KBM-7 (cell line): ENCODE results near the gene CACNA1I.
"Not testable (repeated sequence)": the region's sequence is repeated elsewhere in the genome, so short reads cannot be mapped to it uniquely, and the experiment has no call there.

Source experiments
- DNase-seq: peaks from one replicate; pipeline ENCODE4 v3.0.0-alpha.2; 2015
- in situ Hi-C: fragments of 300-500 bp; cut with MboI; formaldehyde crosslinking; loops from 2 replicates; pipeline ENCODE4 v1.14.3; 2020; ENCODE audit warnings: low sequenced_read_pairs, low pct_unique_long_range_greater_than_20kb, mixed read lengths

The CACNA1I gene

DNA sequence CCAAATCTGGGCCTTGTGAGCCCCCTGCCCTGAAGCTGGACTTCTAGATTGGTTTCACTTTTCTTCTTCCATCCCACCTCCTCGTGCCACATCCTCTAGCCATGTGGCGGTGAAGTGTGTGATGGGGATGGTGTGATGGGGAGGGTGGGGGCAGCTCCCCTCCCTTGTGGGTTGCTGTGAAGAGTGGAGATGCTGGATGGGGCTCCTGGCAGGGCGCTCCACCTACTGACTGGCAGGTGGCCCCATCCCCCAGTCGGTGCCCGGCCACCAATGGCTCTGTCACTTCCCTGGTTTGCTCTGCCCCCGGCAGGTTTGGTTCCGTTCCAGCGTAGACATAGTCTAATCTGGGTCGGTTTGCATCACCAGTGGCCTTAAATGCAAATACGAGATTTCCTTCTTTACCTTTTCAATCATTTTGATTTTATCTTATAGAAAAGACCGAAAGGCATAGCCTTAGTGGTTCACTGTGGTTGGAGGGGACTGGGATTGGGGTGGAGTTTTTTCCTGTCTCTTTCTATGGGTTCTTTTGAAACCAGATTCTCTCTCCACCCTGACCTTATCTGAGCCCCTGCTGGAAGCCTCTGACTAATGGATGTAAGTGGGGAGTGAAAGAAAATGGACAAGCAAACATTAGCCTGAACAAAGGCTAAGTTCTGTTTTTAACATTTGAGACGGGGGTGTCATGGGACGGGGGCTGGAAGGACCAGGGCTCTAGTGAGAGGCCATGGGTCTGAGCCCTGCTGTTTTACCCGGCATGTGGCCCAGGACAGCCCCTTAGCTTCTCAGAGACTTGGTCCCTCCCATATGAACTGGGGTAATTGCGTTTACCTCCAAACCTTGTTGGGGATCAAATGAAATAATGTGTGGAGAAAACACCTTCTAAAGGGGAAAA lies 149.3 kb downstream of the CACNA1I start:
- in situ Hi-C loops, result no loop called here
- no peak for DNase-seq

DNA sequence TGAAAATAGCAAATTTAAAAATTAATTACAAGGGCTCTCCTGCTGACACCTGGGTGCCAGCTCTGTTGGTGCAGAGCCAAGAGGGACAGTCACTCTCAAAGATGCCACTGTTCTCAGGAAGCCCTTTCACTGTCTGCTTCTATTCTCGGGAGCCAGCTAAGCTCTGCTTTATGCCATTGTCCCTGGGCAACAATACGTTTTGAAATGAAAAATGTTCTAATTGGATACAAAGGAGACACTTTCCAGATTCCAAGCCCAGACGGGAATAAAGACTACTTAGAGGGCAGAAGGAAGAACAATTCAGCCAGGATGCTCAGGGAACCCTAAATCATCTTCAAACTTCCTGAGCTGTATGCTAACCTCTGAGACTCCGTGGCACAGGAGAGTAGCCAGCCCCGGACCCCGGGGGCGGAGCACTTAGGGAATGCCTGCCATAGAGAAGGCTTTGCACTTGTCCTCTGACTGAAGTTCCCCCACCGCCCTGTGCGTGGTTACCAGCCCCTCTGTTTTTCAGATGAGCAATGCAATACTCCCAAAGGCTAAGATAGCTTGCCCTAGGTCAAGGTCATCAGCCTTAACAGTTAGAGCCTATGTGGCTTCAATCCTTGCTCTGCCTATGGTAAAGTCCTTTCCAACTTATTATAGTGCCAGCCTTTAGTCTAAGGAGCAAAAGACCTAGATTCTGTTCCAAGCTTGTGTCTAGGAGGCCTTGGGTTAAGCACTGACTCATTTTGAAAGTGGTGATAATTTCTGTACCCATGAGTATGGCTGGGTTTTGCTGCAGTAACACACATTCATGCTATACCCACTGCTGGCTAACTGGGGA lies 150.9 kb downstream of the CACNA1I start:
- in situ Hi-C loops, result no loop called here
- no peak for DNase-seq

DNA sequence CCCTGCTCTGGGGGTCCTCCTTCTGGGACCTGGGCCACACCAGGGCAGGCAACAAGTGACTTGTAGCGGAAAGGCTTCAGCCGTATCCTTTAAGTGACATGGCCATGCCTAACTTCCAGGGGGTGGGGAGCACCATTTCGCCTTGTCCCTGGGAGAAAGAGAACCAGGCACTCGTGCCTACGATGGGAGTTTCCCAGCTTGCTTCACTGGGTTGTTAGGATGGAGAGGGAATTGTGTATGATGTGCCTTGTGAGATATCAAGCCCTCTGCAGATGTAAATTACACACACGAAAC lies 151.4 kb downstream of the CACNA1I start:
- in situ Hi-C loops, result no loop called here
- no peak for DNase-seq

DNA sequence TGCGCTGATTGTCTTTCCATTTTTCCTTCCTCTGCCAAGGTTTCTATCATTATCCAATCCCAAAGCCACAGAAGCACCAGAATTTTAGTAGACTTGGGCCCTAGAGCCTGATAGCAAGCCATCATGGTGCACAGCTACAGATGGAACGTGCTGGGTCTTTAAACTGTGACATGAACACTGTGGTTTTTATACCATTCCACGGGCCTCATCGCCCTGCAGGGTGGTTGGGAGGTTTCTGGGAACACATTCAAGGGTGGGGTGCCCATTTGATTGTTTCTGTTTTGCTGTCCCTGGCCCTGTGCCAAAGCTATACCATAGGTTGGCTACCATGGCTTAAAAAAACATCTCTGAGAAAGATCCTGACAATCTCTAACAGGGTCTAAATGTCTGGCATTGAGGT lies 151.9 kb downstream of the CACNA1I start:
- in situ Hi-C loops, result no loop called here
- no peak for DNase-seq

DNA sequence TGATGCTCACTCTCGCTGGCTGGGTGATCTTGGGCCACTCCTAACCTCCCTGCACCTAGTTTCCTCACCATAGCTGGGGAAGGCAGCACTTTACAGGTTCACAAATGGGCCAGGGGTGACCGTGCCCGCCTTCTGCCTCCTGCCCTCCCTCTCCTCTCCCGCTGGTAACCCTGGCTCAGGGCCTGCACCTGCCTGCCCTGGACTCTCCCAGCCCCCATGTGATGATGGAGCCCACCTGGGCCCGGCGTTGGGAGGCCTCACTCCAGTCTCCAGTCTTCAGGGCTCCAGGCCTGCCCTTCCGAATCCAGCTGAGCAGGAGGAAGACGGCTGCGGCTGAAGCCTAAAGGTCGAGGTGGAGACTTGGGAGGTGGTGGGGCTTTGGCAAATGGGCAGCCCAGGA lies 152.9 kb downstream of the CACNA1I start:
- in situ Hi-C loops, result no loop called here
- DNase-seq, result no peak

DNA sequence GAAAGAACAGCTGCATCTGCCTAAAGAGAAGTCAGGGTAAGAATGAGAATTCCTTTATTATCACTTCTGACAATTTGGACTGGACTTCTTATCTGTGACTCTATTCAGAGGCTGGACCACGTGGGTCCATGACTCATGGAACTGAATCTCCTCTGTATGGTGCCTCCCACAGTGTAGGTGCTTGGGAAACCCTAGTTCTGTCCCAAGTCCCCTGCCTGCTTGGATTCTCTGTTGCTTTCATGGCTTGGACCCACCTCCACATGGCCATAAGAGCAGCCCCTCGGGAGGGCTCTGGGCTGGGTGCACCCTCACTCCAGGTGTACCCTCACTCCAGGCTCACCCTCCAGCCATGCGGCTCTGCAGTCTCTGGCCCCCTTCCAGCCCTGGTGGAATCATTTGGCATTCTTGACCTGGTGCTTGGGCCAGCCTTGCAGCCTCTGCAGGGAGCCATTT lies 153.4 kb downstream of the CACNA1I start:
- no peak for DNase-seq
- in situ Hi-C loops, result no loop called here

DNA sequence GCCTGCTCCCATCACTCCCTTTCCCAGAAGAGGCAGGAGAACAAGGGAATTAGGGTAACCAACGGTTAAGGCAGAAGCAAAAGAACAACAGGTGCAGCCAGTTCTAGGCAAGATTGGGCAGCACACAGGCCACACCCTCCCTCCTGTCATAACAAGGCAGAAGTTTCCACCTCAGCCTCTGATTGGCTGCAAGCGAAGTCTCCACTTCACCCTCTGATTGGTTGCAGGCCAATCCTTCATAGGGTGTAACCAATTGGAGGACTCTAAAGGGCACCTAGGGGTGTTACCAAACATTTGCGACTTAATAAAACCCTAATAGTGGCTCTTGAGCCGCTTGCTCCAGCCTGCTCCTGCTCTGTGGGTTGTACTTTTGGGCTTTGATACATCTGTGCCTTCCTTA lies 153.8 kb downstream of the CACNA1I start:
- DNase-seq, result no peak
- in situ Hi-C loops, result no loop called here

DNA sequence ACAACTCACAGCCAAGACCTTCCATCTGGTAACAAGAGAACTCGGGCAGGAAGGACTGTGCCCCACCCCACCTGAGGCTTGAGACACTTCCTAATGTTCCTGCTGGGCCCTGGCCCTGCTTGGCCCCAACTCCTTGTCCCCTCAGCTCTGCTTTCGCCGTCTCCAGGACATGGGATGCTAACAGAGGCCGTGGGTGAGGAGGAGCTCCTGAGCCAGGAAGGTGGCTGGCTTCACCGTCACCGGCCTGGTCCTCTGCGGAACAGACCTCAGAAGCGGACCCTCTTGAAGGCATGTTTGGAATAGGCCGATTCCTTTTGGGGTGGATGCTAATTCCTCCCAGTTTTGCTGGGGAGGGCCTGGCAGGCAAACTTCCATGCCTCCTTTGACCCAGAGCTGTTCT lies 154.3 kb downstream of the CACNA1I start:
- DNase-seq, result no peak

DNA sequence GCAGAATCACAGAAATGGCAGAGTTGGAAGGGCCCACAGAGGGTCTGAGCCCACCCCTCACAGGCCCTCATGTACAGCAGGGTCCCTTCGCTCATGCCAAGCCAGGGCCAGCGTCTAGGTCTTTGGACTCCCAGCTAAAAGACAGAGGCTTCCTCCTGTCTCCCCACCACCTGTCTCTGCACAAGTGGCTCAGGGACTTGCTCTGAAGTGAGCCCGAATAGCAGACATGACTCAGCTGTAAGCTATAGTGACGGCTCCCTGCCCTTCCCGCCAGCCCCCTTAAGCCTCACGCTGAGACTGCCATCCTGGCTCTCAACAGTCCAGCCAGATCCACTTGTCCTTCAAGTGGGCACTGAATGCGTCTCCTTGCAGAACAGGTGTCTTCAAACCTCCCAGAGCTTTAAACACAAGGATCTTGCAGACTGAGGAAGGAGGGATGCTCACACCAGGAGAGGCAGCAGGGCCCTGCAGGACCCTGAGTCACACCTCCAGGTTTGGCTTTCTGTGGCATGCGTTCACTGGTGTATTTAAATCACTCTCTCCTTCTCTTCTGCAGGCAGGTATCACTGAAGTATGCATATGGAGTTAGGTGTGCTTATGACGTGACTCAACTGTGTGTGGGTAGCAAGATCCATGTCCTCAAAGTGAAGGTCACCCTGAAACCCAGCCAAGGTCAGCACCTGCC lies 154.9 kb downstream of the CACNA1I start:
- in situ Hi-C loops, result no loop called here

More for the DNA sequence above, 154.3 kb downstream of the CACNA1I start:
- in situ Hi-C loops, result no loop called here

DNA sequence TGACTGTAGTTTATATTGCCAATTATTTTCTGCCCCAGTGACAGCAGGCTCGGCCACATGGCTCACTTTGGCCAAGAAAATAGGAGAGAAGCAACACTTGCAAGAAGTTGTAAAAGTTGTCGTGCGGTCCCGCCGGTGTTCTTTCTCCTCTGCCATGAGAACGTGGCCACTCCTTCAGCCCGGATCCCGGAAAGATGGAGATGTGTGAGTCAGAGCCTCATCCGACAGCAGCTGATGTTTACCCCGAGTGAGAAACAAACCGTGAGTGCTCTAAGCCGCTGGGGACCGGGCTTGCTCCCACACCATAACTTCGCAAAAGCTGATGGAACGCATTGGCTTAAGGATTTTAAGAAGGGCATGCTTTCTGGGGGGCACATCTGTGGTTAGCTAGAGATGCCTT lies 157.0 kb downstream of the CACNA1I start:
- in situ Hi-C loops, result no loop called here
- no peak for DNase-seq

More for the DNA sequence above, 154.9 kb downstream of the CACNA1I start:
- no peak for DNase-seq

DNA sequence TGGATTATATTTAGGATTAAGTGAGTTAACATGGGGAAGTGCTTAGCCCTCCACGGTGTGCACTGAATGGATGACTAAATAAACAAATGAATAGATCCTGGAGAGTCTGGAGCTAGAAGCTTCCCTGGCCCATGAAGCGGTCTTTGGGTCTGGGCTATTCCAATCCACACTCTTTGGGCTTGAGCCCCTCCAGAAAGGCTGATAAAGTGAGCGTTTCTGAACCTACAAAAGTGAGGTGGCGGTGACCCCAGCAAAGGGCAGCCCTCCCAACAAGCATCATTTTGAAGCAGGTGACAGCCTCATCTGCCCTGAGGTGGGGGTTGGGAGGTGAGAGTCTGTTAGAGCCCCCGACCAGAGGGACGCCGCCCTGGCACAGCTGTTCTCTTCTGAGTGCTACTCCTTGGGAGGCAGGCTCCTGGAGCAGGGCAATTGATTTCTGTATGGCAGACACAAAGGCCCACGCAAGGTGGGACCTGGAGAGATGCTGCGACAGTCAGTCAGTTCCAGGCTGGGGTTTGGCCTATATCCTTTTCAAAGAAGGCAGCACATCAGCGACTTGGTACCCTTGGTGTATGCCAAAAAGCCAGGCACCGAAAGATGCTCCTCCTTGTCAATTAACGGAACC lies 157.8 kb downstream of the CACNA1I start:
- DNase-seq, result no peak
- in situ Hi-C loops, result no loop called here

DNA sequence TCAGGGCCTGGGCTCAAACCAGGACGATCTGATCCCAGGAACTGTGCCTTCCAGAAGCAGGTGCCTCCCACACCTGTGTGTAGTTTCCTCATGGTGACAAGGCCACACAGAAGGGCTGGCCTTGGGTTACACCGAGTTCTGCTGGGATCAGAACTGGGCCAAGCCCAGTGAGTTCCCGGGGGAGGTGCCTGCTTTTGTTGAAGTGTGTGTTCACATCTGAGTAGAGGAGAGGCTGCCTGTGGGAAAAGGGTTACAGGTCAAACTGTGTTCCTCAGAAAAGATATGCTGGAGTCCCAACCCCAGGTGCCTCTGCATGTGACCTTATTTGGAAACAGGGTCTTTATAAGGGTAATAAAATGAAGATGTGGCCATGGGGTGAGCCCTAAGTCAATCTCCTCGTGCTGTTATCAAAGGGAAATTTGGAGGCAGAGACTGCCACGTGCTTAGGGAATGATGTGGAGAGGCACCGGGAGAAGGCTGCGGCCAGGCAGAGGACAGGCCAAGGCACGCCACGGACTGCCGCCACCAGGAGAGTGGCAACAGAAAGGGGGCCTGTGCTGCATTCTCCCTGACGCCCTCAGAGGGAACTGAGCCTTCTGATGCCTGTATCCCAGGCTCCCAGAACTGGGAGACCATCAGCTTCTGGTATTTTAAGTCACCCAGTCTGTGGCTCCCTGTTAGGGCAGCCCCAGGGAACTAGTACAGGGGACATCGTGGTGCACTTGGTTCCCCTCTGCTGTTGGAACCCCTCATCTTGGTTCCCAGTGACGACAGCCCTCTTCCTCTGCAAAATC lies 158.8 kb downstream of the CACNA1I start:
- DNase-seq, result no peak
- in situ Hi-C loops, result no loop called here

DNA sequence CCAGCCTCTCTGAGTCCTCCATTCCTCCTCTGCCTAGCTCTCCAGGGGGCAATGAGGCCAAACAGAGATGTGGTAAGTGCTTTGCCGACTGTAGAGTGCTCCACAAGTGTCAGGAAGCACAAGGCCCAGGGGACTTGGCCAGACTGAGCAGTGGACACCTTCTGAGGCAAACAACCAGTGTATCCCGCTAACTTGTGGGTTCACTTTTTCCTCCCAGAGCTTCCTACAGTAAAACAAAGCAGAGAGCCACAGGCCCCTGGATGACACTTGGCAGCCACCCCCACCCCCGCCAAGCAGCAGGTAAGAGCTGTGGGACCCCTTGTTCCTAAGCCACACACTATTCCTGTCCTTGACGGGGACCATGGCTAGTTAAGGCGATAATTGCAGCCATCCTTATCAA lies 160.9 kb downstream of the CACNA1I start:
- in situ Hi-C loops, result no loop called here
- DNase-seq, result no peak

DNA sequence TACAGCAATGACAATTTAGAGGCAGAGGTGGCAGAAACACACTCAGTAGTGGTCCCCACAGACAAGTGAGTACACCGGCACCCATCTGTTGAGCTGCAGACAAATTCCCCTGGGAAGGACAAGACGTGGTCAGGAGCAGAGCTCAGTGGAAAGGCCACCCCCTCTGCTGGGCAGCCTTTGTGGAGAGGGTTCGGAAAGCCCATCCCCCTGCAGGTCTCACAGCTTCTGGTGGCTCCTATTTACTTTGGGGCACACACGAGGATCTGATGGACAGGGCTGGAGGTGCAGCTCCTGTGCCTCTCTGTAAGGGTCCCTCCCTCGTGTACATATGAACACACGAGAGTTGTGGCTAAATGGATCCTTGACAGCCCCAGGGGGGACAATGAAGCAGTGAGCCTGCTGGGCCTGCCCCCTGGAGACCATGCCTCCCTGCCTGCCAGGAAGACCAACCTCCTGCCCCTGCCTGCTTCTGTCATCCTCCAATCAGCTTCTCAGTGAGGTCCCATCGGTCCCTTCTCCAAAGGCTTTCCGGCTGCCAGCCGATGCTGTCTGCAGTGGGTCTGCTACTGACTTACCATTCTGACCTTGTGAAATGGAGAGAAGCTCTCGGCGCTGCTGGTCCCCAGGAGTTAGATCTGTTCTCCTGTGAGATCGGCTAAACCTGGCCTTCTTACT lies 161.5 kb downstream of the CACNA1I start:
- in situ Hi-C loops, result no loop called here
- DNase-seq, result no peak

DNA sequence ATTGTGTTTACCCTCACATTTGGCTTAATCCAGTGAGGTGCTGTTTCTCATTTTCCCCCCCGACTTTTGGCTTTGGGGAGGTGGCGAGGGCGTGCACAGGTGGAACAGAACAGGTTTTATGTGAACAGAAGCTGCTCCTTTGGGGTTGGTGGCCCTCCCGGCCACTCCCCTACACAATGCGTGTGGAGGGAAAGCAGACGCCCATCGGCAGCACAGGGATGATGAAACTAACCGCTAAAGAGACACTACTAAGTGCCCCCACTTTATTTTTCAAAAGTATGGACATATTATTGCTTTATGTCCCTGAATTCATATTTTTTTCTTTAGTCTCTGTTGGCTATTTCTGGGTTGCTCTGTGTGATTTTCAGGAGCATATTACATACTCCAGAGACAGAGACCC lies 162.1 kb downstream of the CACNA1I start:
- in situ Hi-C loops, result no loop called here

DNA sequence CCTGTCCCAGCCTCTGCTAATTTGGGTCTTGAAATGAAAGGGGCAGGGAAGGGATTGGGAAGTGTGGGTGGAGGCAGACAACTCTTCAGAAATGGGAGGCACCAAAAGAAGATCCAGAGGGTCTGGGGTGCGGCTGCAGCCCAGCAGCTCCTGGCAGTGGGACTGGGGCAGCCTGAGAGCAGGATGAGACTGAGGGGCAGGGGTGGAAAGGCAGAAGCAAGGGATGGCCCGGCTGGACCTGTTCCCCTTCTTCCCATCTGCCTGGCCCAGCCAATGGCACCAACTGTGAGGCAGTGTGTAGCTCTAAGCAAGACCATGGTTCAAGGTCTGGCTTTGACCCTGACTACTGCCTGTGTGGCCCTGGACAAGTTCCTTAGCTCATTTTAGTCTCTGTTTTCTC lies 162.6 kb downstream of the CACNA1I start:
- in situ Hi-C loops, result no loop called here
- no peak for DNase-seq

More for the DNA sequence above, 162.1 kb downstream of the CACNA1I start:
- DNase-seq, result no peak

DNA sequence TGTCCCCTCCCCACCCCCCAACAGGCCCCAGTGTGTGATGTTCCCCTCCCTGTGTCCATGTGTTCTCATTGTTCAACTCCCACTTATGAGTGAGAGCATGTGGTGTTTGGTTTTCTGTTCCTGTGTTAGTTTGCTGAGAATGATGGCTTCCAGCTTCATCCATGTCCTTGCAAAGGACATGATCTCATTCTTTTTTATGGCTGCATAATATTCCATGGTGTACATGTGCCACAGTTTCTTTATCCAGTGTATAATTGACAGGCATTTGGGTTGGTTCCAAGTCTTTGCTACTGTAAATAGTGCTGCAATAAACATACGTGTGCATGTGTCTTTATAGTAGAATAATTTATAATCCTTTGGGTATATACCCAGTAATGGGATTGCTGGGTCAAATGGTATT lies 163.5 kb downstream of the CACNA1I start:
- in situ Hi-C loops, DNase-seq: not testable (repeated sequence)

DNA sequence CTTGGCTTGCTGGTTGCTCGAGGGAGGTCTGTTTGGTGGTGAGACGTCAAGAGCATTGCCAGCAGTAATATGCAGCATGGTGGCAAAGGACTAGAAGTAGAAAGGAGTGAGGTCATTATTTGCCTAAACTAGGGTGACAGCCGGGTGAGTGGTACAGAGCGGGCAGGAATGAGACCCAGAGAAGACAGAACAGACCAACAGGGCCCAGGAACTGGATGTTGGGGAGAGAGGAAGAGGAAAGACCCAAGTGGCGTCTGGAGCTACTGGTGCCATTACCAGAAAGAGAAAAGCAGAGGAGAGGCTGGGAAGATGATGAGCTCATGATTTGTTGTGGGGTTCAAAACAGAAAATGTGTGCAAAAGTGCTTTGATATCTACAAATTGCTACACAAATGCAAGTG lies 164.3 kb downstream of the CACNA1I start:
- in situ Hi-C loops, result no loop called here

More for the DNA sequence above, 164.3 kb downstream of the CACNA1I start:
- DNase-seq, result no peak
